SK-N-SH (cell line): ENCODE results near the gene IBSP. TPM values are rescaled to one million over a fixed set of nuclear protein-coding genes. Genes with fewer than 3 reads are reported as not detected.

ENCODE experiments used
- CTCF ChIA-PET: fragments of 300-600, 350-600 bp; formaldehyde crosslinking; extraction: SDS; loops from one replicate; lab custom pipeline; 2021; lab: Yijun Ruan, JAX
- POLR2A ChIA-PET: fragments of 350-600 bp; sonication (Branson Sonifier 250); formaldehyde crosslinking; extraction: SDS; loops from one replicate; lab custom pipeline; 2020; ENCODE audit warnings: antibody characterized with exemption, inconsistent platforms; lab: Yijun Ruan, JAX
- DNase-seq: peaks from one replicate; pipeline ENCODE4 v3.0.0; 2012
- H2AFZ ChIP-seq: fragments of 200-600 bp; sonication (generic); 2 replicates; pipeline ENCODE4 v1.8.1; 2016; ENCODE audit warnings: antibody characterized with exemption, mild to moderate bottlenecking, low read depth
- H3F3A ChIP-seq: fragments of 200-600 bp; sonication (generic); replicated peaks from 2 replicates; pipeline ENCODE3; 2016; ENCODE audit warnings: antibody characterized with exemption, mild to moderate bottlenecking; ENCODE audit not compliant: insufficient read depth
- H3K27ac ChIP-seq, 2 experiments: fragments of 200-500 bp in 1 of 2; fragments of 200-600 bp in 1 of 2; sonication (Bioruptor generic) in 1 of 2; sonication (generic), shearing (Covaris generic) in 1 of 2; 2 replicates each; pipeline versions ENCODE4 v1.5.1 to v1.6.1; 2014 to 2016; ENCODE audit warnings: low read depth in 2 of 2, inconsistent platforms in 1 of 2, low read length in 1 of 2, mild to moderate bottlenecking in 1 of 2, mixed read lengths in 1 of 2
- H3K27me3 ChIP-seq: fragments of 200-600 bp; sonication (generic), shearing (Covaris generic); 2 replicates; pipeline ENCODE4 v1.6.1; 2016; ENCODE audit warnings: mixed run types; ENCODE audit not compliant: insufficient read depth
- H3K36me3 ChIP-seq, 2 experiments: fragments of 200-500 bp in 1 of 2; fragments of 200-600 bp in 1 of 2; sonication (Bioruptor generic) in 1 of 2; sonication (generic) in 1 of 2; replicated peaks in 1 of 2; 2 replicates each; pipeline versions ENCODE3 to v1.5.1; 2014 to 2016; ENCODE audit warnings: low read length in 1 of 2, mild to moderate bottlenecking in 1 of 2; ENCODE audit not compliant: insufficient read depth in 2 of 2, control insufficient read depth in 1 of 2
- H3K4me1 ChIP-seq, 2 experiments: fragments of 200-500 bp in 1 of 2; fragments of 200-600 bp in 1 of 2; sonication (Bioruptor generic) in 1 of 2; sonication (generic), shearing (Covaris generic) in 1 of 2; 2 replicates each; pipeline versions ENCODE4 v1.5.1 to v1.6.1; 2014 to 2016; ENCODE audit warnings: low read depth in 1 of 2, low read length in 1 of 2, mixed run types in 1 of 2; ENCODE audit not compliant: insufficient read depth in 2 of 2, control insufficient read depth in 1 of 2
- H3K4me2 ChIP-seq: fragments of 200-600 bp; sonication (generic), shearing (Covaris generic); 2 replicates; pipeline ENCODE4 v1.6.1; 2017; ENCODE audit warnings: mixed run types
- H3K4me3 ChIP-seq, 2 experiments: fragments of 200-500 bp in 1 of 2; fragments of 200-600 bp in 1 of 2; sonication (Bioruptor generic) in 1 of 2; sonication (generic), shearing (Covaris generic) in 1 of 2; 2 replicates each; pipeline versions ENCODE4 v1.5.1 to v1.8.1; 2014 to 2016; ENCODE audit warnings: low read depth in 2 of 2, inconsistent platforms in 1 of 2, low read length in 1 of 2, mild to moderate bottlenecking in 1 of 2, mixed read lengths in 1 of 2, moderate library complexity in 1 of 2
- H3K79me2 ChIP-seq: fragments of 200-600 bp; sonication (generic); 2 replicates; pipeline ENCODE4 v1.8.1; 2017; ENCODE audit warnings: mild to moderate bottlenecking; ENCODE audit not compliant: insufficient read depth
- H3K9ac ChIP-seq: fragments of 200-600 bp; sonication (generic); 2 replicates; pipeline ENCODE4 v1.6.1; 2017; ENCODE audit warnings: mixed run types
- H3K9me2 ChIP-seq: fragments of 200-600 bp; sonication (generic); 2 replicates; pipeline ENCODE4 v1.6.1; 2017; ENCODE audit warnings: mixed run types
- H3K9me3 ChIP-seq: fragments of 200-600 bp; sonication (generic); 2 replicates; pipeline ENCODE4 v1.6.1; 2017; ENCODE audit warnings: mixed run types, mild to moderate bottlenecking, moderate library complexity
- H4K20me1 ChIP-seq: fragments of 200-600 bp; sonication (generic); 2 replicates; pipeline ENCODE4 v1.6.1; 2017; ENCODE audit warnings: mild to moderate bottlenecking, mixed run types; ENCODE audit not compliant: insufficient read depth
- ELF1 ChIP-seq: IDR thresholded peaks from 2 replicates; pipeline ENCODE4 v1.4.0; 2012
- EP300 ChIP-seq, 2 experiments: IDR thresholded peaks; 2 replicates each; pipeline versions ENCODE4 v1.4.0 to v1.6.1; 2012; ENCODE audit warnings: borderline replicate concordance in 1 of 2, low read depth in 1 of 2, low read length in 1 of 2
- FOXM1 ChIP-seq: IDR thresholded peaks from 2 replicates; pipeline ENCODE4 v1.4.0; 2012; ENCODE audit warnings: low read depth, mild to moderate bottlenecking
- IRF3 ChIP-seq: fragments of 150-350 bp; IDR thresholded peaks from 2 replicates; pipeline ENCODE4 v1.6.1; 2016; ENCODE audit warnings: mild to moderate bottlenecking, low read depth, low read length
- MAX ChIP-seq: IDR thresholded peaks from 2 replicates; pipeline ENCODE4 v1.4.0; 2012; ENCODE audit warnings: low read depth
- POLR2AphosphoS5 ChIP-seq: IDR thresholded peaks from 2 replicates; pipeline ENCODE4 v1.6.1; 2012; ENCODE audit warnings: low read depth, low read length
- REST ChIP-seq: IDR thresholded peaks from 2 replicates; pipeline ENCODE4 v1.6.1; 2012; ENCODE audit warnings: mild to moderate bottlenecking, low read depth, low read length, moderate library complexity
- RXRA ChIP-seq: IDR thresholded peaks from 2 replicates; pipeline ENCODE4 v1.4.0; 2012; ENCODE audit warnings: low read depth, mild to moderate bottlenecking, borderline replicate concordance
- SIN3A ChIP-seq: IDR thresholded peaks from 2 replicates; pipeline ENCODE4 v1.6.1; 2012; ENCODE audit warnings: low read depth, mild to moderate bottlenecking, low read length, moderate library complexity, borderline replicate concordance
- TAF1 ChIP-seq: IDR thresholded peaks from 2 replicates; pipeline ENCODE4 v1.6.1; 2012; ENCODE audit warnings: low read depth, mild to moderate bottlenecking, low read length, moderate library complexity, borderline replicate concordance
- TEAD4 ChIP-seq: IDR thresholded peaks from 2 replicates; pipeline ENCODE4 v1.4.0; 2012; ENCODE audit warnings: mild to moderate bottlenecking, borderline replicate concordance; ENCODE audit not compliant: insufficient read depth
- USF1 ChIP-seq: IDR thresholded peaks from 2 replicates; pipeline ENCODE4 v1.4.0; 2012; ENCODE audit warnings: low read depth, borderline replicate concordance
- ZBTB33 ChIP-seq: IDR thresholded peaks from 2 replicates; pipeline ENCODE4 v1.4.0; 2012; ENCODE audit warnings: low read depth, borderline replicate concordance
- WGBS: methylation state at CpG from one replicate; pipeline ENCODE4 v1.1.6; 2017; ENCODE audit warnings: low lambda C conversion rate; 5-methylcytosine and 5-hydroxymethylcytosine counted together
- polyA plus RNA-seq, 3 experiments: library from polyadenylated mRNA; depleted of rRNA; stranded (reverse); fragments of >200 nt; gene quantifications; 2 replicates each; pipeline ENCODE4 v1.2.3, GENCODE V29; 2012

IBSP gene
- polyA plus RNA-seq, 1 of the 3 experiments (the other 2 are of a cell fraction) = not detected

- no peak for TF ChIP-seq EP300 (IDR thresholded peaks at IDR 0.05; ENCODE audit: borderline replicate concordance in 1 of 2, low read depth in 1 of 2, low read length in 1 of 2)
These were observed 5.5 kb downstream of the IBSP start (continued) for GRCh38 chr4:87804871-87805270.

- Histone ChIP-seq H3K36me3 (no peaks in the 10 kb centered on the region), H2AFZ (no peak overlapping the region), H3K27ac (no peak overlapping the region), H3K4me2 (no peak overlapping the region), H3K27me3 (no peaks in the 10 kb centered on the region), H3K4me1 (no peaks in the 10 kb centered on the region), H3K9me3 (no peaks in the 10 kb centered on the region), H3K9ac (no peak overlapping the region), H3K9me2 (no peaks in the 10 kb centered on the region), H3K79me2 (no peaks in the 10 kb centered on the region), H3K4me3 (no peak overlapping the region), H3F3A (no peaks in the 10 kb centered on the region), H4K20me1 (no peaks in the 10 kb centered on the region)
- WGBS = 45% methylated on average over 2 of the region's 2 CpGs
- ChIA-PET POLR2A (no interaction called here), CTCF (interaction anchor here (1.7 kb wide), 1 partner anchor 17 kb away, joined by 4 read pairs; no protein-coding TSS in a partner anchor)
- no peak for DNase-seq
- no peak for TF ChIP-seq ZBTB33
- TF ChIP-seq FOXM1 = no peak
- TF ChIP-seq TAF1 = no peak
- no peak for TF ChIP-seq RXRA
These were observed 6.6 kb downstream of the IBSP start for GRCh38 chr4:87805971-87806370.

GRCh38 chr4:87806520-87806919 lies 7.2 kb downstream of the IBSP start:
- WGBS = 42% methylated on average over 3 of the region's 3 CpGs
- CTCF ChIA-PET = interaction anchor here (1.1 kb wide), 2 partner anchors 47 to 179 kb away, joined by 3 read pairs; no protein-coding TSS in a partner anchor
- Histone ChIP-seq H3K4me1 (no peaks in the 10 kb centered on the region), H2AFZ (no peak overlapping the region), H3K9me2 (no peaks in the 10 kb centered on the region), H3K27me3 (no peaks in the 10 kb centered on the region), H3K9ac (no peak overlapping the region), H3K9me3 (no peaks in the 10 kb centered on the region), H3K4me3 (no peak overlapping the region), H3K4me2 (no peak overlapping the region), H3F3A (no peaks in the 10 kb centered on the region), H3K27ac (no peak overlapping the region), H3K36me3 (no peaks in the 10 kb centered on the region), H4K20me1 (no peaks in the 10 kb centered on the region), H3K79me2 (no peaks in the 10 kb centered on the region)
- POLR2A ChIA-PET = no interaction called here
- DNase-seq = no peak
- no peak for TF ChIP-seq ELF1
- TF ChIP-seq SIN3A = no peak
- TF ChIP-seq MAX = no peak
- TF ChIP-seq USF1 = no peak
- TF ChIP-seq TEAD4 = no peak
- no peak for TF ChIP-seq ZBTB33
- no peak for TF ChIP-seq POLR2AphosphoS5
- TF ChIP-seq IRF3 = no peak
- TF ChIP-seq REST = no peak
